Measurements from ENCODE around the gene ITPRID2. TPM values are rescaled to one million over a fixed set of nuclear protein-coding genes. Genes with fewer than 3 reads are reported as not detected.
A peak's percentile ranks its signal among the peaks of the same experiment; 100 is the strongest.

Gene ITPRID2
- total and polyA plus RNA-seq, 2 of the 13 experiments (the other 11 are each of a cell fraction or from before 2014, with no cell fraction given) = 44.8 to 62.3 TPM

DNA sequence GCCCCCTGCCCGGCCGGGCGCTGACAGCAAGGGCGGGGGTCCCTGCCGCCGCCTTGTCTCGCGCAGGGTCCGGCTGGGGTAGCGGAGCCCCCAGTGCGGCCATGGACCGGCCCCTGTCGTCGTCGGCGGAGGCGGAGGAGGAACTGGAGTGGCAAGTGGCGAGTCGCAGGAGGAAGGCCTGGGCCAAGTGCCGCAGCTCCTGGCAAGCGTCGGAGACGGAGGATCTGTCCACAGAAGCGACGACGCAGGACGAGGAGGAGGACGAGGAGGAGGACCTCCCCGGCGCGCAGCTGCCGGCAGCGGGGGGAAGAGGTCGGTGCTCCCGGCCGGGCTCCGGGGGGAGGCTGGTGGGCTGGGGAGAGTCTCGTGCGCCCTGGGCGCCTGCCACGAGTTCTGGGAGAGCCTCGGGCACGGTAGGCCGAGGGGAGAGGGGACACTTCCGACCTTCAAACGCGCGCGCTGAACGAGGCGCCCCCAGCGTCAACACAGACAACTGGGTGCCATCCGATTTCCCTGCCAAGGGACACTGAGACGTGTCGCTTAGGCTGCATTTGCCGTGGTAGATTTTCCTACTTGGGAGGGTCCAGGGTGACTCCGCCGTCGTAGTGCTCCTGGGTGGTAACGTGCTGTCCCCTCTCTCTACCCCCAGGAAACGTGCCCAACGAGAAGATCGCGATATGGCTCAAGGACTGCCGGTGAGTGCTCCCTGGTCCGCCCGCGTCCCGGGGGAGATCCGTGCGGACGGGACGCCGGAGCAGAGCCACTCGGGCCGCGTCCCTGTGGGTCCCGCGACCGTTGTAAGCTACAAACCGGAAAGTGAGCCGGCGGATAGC is 652 bp downstream of the ITPRID2 start (continued):
- 0 out of 2 replicates have a peak, but pooled peaks have one; percentile 22 for TF ChIP-seq ZNF224 (CRISPR knock-in tag; IDR thresholded peaks at IDR 0.05)
- TF ChIP-seq NR1H2 (CRISPR knock-in tag; IDR thresholded peaks at IDR 0.05; ENCODE audit: borderline replicate concordance, low read depth) = peak; percentile 92
- TF ChIP-seq ZNF761 (CRISPR knock-in tag; conservative IDR thresholded peaks at IDR 0.05) = peak; percentile 93; the same call in 1 of the 2 replicates
- TF ChIP-seq ZSCAN12 (CRISPR knock-in tag; IDR thresholded peaks at IDR 0.05) = peak; percentile 94
- TF ChIP-seq TEAD2 (CRISPR knock-in tag; IDR thresholded peaks at IDR 0.05) = peak; percentile 94; the same call in 1 of the 2 replicates
- TF ChIP-seq ZNF337 (CRISPR knock-in tag; IDR thresholded peaks at IDR 0.05; ENCODE audit: borderline replicate concordance, low read depth) = peak; percentile 87
- TF ChIP-seq, protein P1, sequence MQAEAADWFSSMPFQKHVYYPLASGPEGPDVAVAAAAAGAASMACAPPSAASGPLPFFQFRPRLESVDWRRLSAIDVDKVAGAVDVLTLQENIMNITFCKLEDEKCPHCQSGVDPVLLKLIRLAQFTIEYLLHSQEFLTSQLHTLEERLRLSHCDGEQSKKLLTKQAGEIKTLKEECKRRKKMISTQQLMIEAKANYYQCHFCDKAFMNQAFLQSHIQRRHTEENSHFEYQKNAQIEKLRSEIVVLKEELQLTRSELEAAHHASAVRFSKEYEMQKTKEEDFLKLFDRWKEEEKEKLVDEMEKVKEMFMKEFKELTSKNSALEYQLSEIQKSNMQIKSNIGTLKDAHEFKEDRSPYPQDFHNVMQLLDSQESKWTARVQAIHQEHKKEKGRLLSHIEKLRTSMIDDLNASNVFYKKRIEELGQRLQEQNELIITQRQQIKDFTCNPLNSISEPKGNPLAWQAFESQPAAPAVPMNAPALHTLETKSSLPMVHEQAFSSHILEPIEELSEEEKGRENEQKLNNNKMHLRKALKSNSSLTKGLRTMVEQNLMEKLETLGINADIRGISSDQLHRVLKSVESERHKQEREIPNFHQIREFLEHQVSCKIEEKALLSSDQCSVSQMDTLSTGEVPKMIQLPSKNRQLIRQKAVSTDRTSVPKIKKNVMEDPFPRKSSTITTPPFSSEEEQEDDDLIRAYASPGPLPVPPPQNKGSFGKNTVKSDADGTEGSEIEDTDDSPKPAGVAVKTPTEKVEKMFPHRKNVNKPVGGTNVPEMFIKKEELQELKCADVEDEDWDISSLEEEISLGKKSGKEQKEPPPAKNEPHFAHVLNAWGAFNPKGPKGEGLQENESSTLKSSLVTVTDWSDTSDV (CRISPR knock-in tag; IDR thresholded peaks at IDR 0.05) = peak; percentile 56; the same call in 1 of the 2 replicates
- TF ChIP-seq, protein P2, sequence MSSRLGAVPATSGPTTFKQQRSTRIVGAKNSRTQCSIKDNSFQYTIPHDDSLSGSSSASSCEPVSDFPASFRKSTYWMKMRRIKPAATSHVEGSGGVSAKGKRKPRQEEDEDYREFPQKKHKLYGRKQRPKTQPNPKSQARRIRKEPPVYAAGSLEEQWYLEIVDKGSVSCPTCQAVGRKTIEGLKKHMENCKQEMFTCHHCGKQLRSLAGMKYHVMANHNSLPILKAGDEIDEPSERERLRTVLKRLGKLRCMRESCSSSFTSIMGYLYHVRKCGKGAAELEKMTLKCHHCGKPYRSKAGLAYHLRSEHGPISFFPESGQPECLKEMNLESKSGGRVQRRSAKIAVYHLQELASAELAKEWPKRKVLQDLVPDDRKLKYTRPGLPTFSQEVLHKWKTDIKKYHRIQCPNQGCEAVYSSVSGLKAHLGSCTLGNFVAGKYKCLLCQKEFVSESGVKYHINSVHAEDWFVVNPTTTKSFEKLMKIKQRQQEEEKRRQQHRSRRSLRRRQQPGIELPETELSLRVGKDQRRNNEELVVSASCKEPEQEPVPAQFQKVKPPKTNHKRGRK (CRISPR knock-in tag; IDR thresholded peaks at IDR 0.05) = peak; percentile 86
- peak; percentile 98 for TF ChIP-seq HES4 (CRISPR knock-in tag; IDR thresholded peaks at IDR 0.05; ENCODE audit: borderline replicate concordance)
- TF ChIP-seq PLSCR1 (CRISPR knock-in tag; IDR thresholded peaks at IDR 0.05; ENCODE audit: borderline replicate concordance) = peak; percentile 93
- no peak for TF ChIP-seq ZNF569 (CRISPR knock-in tag; IDR thresholded peaks at IDR 0.05; ENCODE audit: borderline replicate concordance)
- peak; percentile 54; the same call in 1 of the 2 replicates for TF ChIP-seq ZNF121 (CRISPR knock-in tag; IDR thresholded peaks at IDR 0.05)
- TF ChIP-seq ZNF260 (CRISPR knock-in tag; IDR thresholded peaks at IDR 0.05; ENCODE audit: borderline replicate concordance, low read depth) = peak; percentile 81; the same call in 1 of the 2 replicates
- TF ChIP-seq ZNF326 (CRISPR knock-in tag; IDR thresholded peaks at IDR 0.05; ENCODE audit: borderline replicate concordance) = no peak
- TF ChIP-seq DNMT3B (CRISPR knock-in tag; conservative IDR thresholded peaks at IDR 0.05) = peak; percentile 34; the same call in 1 of the 2 replicates
- TF ChIP-seq CTCF (CRISPR knock-in tag; IDR thresholded peaks at IDR 0.05) = peak; percentile 63
- peak; percentile 95 for TF ChIP-seq SALL1 (CRISPR knock-in tag; IDR thresholded peaks at IDR 0.05)
- peak; percentile 19 for TF ChIP-seq SRSF1 (optimal IDR thresholded peaks at IDR 0.05; ENCODE audit: low read depth, low read length)
- TF ChIP-seq CBX5 (CRISPR knock-in tag; IDR thresholded peaks at IDR 0.05; ENCODE audit: borderline replicate concordance) = peak; percentile 94
- TF ChIP-seq, protein P3, sequence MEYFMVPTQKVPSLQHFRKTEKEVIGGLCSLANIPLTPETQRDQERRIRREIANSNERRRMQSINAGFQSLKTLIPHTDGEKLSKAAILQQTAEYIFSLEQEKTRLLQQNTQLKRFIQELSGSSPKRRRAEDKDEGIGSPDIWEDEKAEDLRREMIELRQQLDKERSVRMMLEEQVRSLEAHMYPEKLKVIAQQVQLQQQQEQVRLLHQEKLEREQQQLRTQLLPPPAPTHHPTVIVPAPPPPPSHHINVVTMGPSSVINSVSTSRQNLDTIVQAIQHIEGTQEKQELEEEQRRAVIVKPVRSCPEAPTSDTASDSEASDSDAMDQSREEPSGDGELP (IDR thresholded peaks at IDR 0.05; ENCODE audit: borderline replicate concordance, low read depth) = no peak
- TF ChIP-seq SIX4 (CRISPR knock-in tag; IDR thresholded peaks at IDR 0.05) = 0 out of 2 replicates have a peak, but pooled peaks have one; percentile 9
